Skeletal muscle cell (primary cell): ENCODE data around the gene ATP13A2.

Source experiments
- DNase-seq: peaks from one replicate; pipeline ENCODE4 v3.0.0-alpha.2; 2010; ENCODE audit warnings: low read depth
- H3K4me3 ChIP-seq: 2 replicates; pipeline ENCODE4 v1.5.1; 2011; ENCODE audit warnings: low read depth, mild to moderate bottlenecking, control low read depth, low read length, moderate library complexity

The ATP13A2 gene

GRCh38 chr1:17039522-17039921 lies 27.8 kb upstream of the ATP13A2 start:
- no peak for DNase-seq
- no peak overlapping the region for H3K4me3 ChIP-seq

GRCh38 chr1:17033481-17033880 lies 21.8 kb upstream of the ATP13A2 start:
- no peak for DNase-seq
- no peak overlapping the region for H3K4me3 ChIP-seq

GRCh38 chr1:17032741-17033140 lies 21.0 kb upstream of the ATP13A2 start:
- no peak overlapping the region for H3K4me3 ChIP-seq
- no peak for DNase-seq

- H3K4me3 ChIP-seq = no peak overlapping the region
- no peak for DNase-seq
Observed at GRCh38 chr1:17031436-17031835, 19.7 kb upstream of the ATP13A2 start.

- no peak for DNase-seq
- no peak overlapping the region for H3K4me3 ChIP-seq
Observed at GRCh38 chr1:17030206-17030605, 18.5 kb upstream of the ATP13A2 start.

GRCh38 chr1:17028662-17029188 lies 17.0 kb upstream of the ATP13A2 start:
- H3K4me3 ChIP-seq = no peak overlapping the region
- DNase-seq = no peak

- no peak overlapping the region for H3K4me3 ChIP-seq
- DNase-seq = no peak
Observed at GRCh38 chr1:17027900-17028299, 16.2 kb upstream of the ATP13A2 start.

GRCh38 chr1:17027403-17027802 lies 15.7 kb upstream of the ATP13A2 start:
- DNase-seq = no peak
- no peak overlapping the region for H3K4me3 ChIP-seq

GRCh38 chr1:17024721-17025120 lies 13.0 kb upstream of the ATP13A2 start:
- no peak for DNase-seq
- no peak overlapping the region for H3K4me3 ChIP-seq

GRCh38 chr1:17023573-17023972 lies 11.8 kb upstream of the ATP13A2 start:
- no peak for DNase-seq
- no peak overlapping the region for H3K4me3 ChIP-seq

GRCh38 chr1:17023102-17023501 lies 11.4 kb upstream of the ATP13A2 start:
- no peak overlapping the region for H3K4me3 ChIP-seq
- no peak for DNase-seq

GRCh38 chr1:17021896-17022295 lies 10.2 kb upstream of the ATP13A2 start:
- DNase-seq = no peak
- H3K4me3 ChIP-seq = no peak overlapping the region

GRCh38 chr1:17020502-17020901 lies 8.8 kb upstream of the ATP13A2 start:
- no peak overlapping the region for H3K4me3 ChIP-seq
- no peak for DNase-seq

- no peak for DNase-seq
Observed at GRCh38 chr1:17018849-17019248, 7.1 kb upstream of the ATP13A2 start.

GRCh38 chr1:17017435-17017834 lies 5.7 kb upstream of the ATP13A2 start:
- no peak for DNase-seq
- H3K4me3 ChIP-seq = no peak overlapping the region

More at GRCh38 chr1:17018849-17019248, 7.1 kb upstream of the ATP13A2 start:
- H3K4me3 ChIP-seq = no peak overlapping the region

- no peak for DNase-seq
- no peak overlapping the region for H3K4me3 ChIP-seq
Observed at GRCh38 chr1:17016317-17016661, 4.6 kb upstream of the ATP13A2 start.

- DNase-seq = no peak
- no peak overlapping the region for H3K4me3 ChIP-seq
Observed at GRCh38 chr1:17014671-17015567, 3.2 kb upstream of the ATP13A2 start.

- DNase-seq = no peak
- H3K4me3 ChIP-seq = no peak overlapping the region
Observed at GRCh38 chr1:17013491-17014320, 2.0 kb upstream of the ATP13A2 start.

- peak; percentile 32 for DNase-seq
- H3K4me3 ChIP-seq = no peak overlapping the region
Observed at GRCh38 chr1:17012775-17013490, 1.2 kb upstream of the ATP13A2 start.

- H3K4me3 ChIP-seq = peak overlapping the region; percentile 70
- DNase-seq = no peak
Observed at GRCh38 chr1:17011092-17011438, 663 bp downstream of the ATP13A2 start.
